Measurements from ENCODE around the gene P4HB. TPM values are rescaled to one million over a fixed set of nuclear protein-coding genes. Genes with fewer than 3 reads are reported as not detected.

P4HB gene
- total RNA-seq, 1 experiment from 2014 or later = 759 TPM

GRCh38 chr17:81899514-81900166 is 39.3 kb upstream of the P4HB start:
- Histone ChIP-seq H3K27me3 (ENCODE audit: control insufficient read depth, insufficient read depth, low read length) (no peaks in the 10 kb centered on the region), H3K36me3 (ENCODE audit: control insufficient read depth, insufficient read depth, low read length) (no peaks in the 10 kb centered on the region), H3K9me3 (ENCODE audit: control insufficient read depth, insufficient read depth, low read depth, low read length) (no peaks in the 10 kb centered on the region), H3K4me1 (ENCODE audit: control insufficient read depth, insufficient read depth, low read length) (peaks cover 27% of the 10 kb centered on the region), H3K27ac (ENCODE audit: low read length) (no peak overlapping the region; the same call in 1 of the 2 replicates), H3K4me3 (ENCODE audit: low read depth in 2 of 2, low read length in 2 of 2) (no peak overlapping the region)
- no TSS peak for BruUV-seq (replicated peaks)
- POLR2A ChIA-PET = no interaction called here
- CTCF ChIA-PET = no interaction called here
- in situ Hi-C loops (cut with HindIII; ENCODE audit: low pct_unique_long_range_greater_than_20kb, low sequenced_read_pairs) = no loop called here
- intact Hi-C loops (cut with micrococcal nuclease; ENCODE audit: unreplicated experiment) = no loop called here
- ATAC-seq = no peak
- no peak for TF ChIP-seq REST (IDR thresholded peaks at IDR 0.05; ENCODE audit: insufficient read depth in 1 of 2, low read depth in 2 of 2, low read length in 1 of 2)
- no peak for TF ChIP-seq CTCF (IDR thresholded peaks at IDR 0.05)
- DNase-seq (ENCODE audit: low read depth, low spot score) = no peak

- POLR2A ChIA-PET = no interaction called here
- CTCF ChIA-PET = no interaction called here
- peak overlapping the region; percentile 73 for H3K27ac ChIP-seq (ENCODE audit: low read length)
Observed at GRCh38 chr17:81898885-81899284, 38.5 kb upstream of the P4HB start.

More at GRCh38 chr17:81898885-81899284, 38.5 kb upstream of the P4HB start:
- no peak for DNase-seq (ENCODE audit: low read depth, low spot score)
- no TSS peak for BruUV-seq (replicated peaks)
- intact Hi-C loops (cut with micrococcal nuclease; ENCODE audit: unreplicated experiment) (no loop called here), in situ Hi-C loops (cut with HindIII; ENCODE audit: low pct_unique_long_range_greater_than_20kb, low sequenced_read_pairs) (no loop called here)
- no peak for ATAC-seq
- Histone ChIP-seq H3K36me3 (ENCODE audit: control insufficient read depth, insufficient read depth, low read length) (no peaks in the 10 kb centered on the region), H3K4me1 (ENCODE audit: control insufficient read depth, insufficient read depth, low read length) (peaks cover 27% of the 10 kb centered on the region), H3K27me3 (ENCODE audit: control insufficient read depth, insufficient read depth, low read length) (no peaks in the 10 kb centered on the region), H3K9me3 (ENCODE audit: control insufficient read depth, insufficient read depth, low read depth, low read length) (no peaks in the 10 kb centered on the region), H3K4me3 (ENCODE audit: low read depth in 2 of 2, low read length in 2 of 2) (no peak overlapping the region)
- TF ChIP-seq REST (IDR thresholded peaks at IDR 0.05; ENCODE audit: insufficient read depth in 1 of 2, low read depth in 2 of 2, low read length in 1 of 2) (no peak), POLR2AphosphoS5 (IDR thresholded peaks at IDR 0.05; ENCODE audit: low read depth, low read length) (no peak), SIN3A (IDR thresholded peaks at IDR 0.05; ENCODE audit: borderline replicate concordance, insufficient read depth, low read depth, low read length) (no peak), CTCF (IDR thresholded peaks at IDR 0.05) (no peak), TCF7L2 (IDR thresholded peaks at IDR 0.05; ENCODE audit: low read depth, low read length) (no peak)
